IPS-11a (cell line): Measurements from ENCODE around the gene TMEM131.

Experiments used
- H3K4me3 ChIP-seq: one replicate; pipeline ENCODE4 v1.5.1; 2013; ENCODE audit warnings: low read depth, low read length, control low read depth

TMEM131 gene

GRCh38 chr2:97731274-97732020 lies 264.3 kb downstream of the TMEM131 start:
- no peak overlapping the region for H3K4me3 ChIP-seq

GRCh38 chr2:97730245-97730644 lies 265.5 kb downstream of the TMEM131 start:
- H3K4me3 ChIP-seq, result no peak overlapping the region

- H3K4me3 ChIP-seq, result no peak overlapping the region
Observed at GRCh38 chr2:97728091-97728731, 267.5 kb downstream of the TMEM131 start.

GRCh38 chr2:97727296-97727695 lies 268.5 kb downstream of the TMEM131 start:
- H3K4me3 ChIP-seq, result no peak overlapping the region

GRCh38 chr2:97726261-97727064 lies 269.3 kb downstream of the TMEM131 start:
- no peak overlapping the region for H3K4me3 ChIP-seq

- H3K4me3 ChIP-seq, result no peak overlapping the region
Observed at GRCh38 chr2:97724946-97725688, 270.6 kb downstream of the TMEM131 start.

GRCh38 chr2:97724501-97724900 lies 271.2 kb downstream of the TMEM131 start:
- H3K4me3 ChIP-seq, result no peak overlapping the region

GRCh38 chr2:97724073-97724410 lies 271.7 kb downstream of the TMEM131 start:
- no peak overlapping the region for H3K4me3 ChIP-seq

GRCh38 chr2:97723156-97724072 lies 272.3 kb downstream of the TMEM131 start:
- no peak overlapping the region for H3K4me3 ChIP-seq

GRCh38 chr2:97722227-97722626 lies 273.5 kb downstream of the TMEM131 start:
- H3K4me3 ChIP-seq, result no peak overlapping the region

- no peak overlapping the region for H3K4me3 ChIP-seq
Observed at GRCh38 chr2:97720746-97721145, 275.0 kb downstream of the TMEM131 start.

- H3K4me3 ChIP-seq, result no peak overlapping the region
Observed at GRCh38 chr2:97719362-97720155, 276.2 kb downstream of the TMEM131 start.

GRCh38 chr2:97718942-97719341 lies 276.8 kb downstream of the TMEM131 start:
- no peak overlapping the region for H3K4me3 ChIP-seq

GRCh38 chr2:97718051-97718882 lies 277.5 kb downstream of the TMEM131 start:
- H3K4me3 ChIP-seq, result no peak overlapping the region

- no peak overlapping the region for H3K4me3 ChIP-seq
Observed at GRCh38 chr2:97717613-97717995, 278.1 kb downstream of the TMEM131 start.

GRCh38 chr2:97716695-97717612 lies 278.8 kb downstream of the TMEM131 start:
- no peak overlapping the region for H3K4me3 ChIP-seq

GRCh38 chr2:97715951-97716694 lies 279.6 kb downstream of the TMEM131 start:
- H3K4me3 ChIP-seq, result no peak overlapping the region
